SH-SY5Y (cell line): Measurements from ENCODE around the gene LARGE1.

Experiments
- GATA2 ChIP-seq: IDR thresholded peaks from 2 replicates; pipeline ENCODE4 v1.6.1; 2011; ENCODE audit warnings: mild to moderate bottlenecking, low read depth, low read length
- GATA3 ChIP-seq: IDR thresholded peaks from 2 replicates; pipeline ENCODE4 v1.6.1; 2011; ENCODE audit warnings: low read depth, mild to moderate bottlenecking, low read length, moderate library complexity

GRCh38 chr22:33779243-33779642, 141.0 kb downstream of the LARGE1 start:
- TF ChIP-seq GATA2 (no peak), GATA3 (no peak)
